Neural progenitor cell (in vitro differentiated cells): ENCODE results near the gene ZNF652. TPM values are rescaled to one million over a fixed set of nuclear protein-coding genes. Genes with fewer than 3 reads are reported as not detected.

Experiments used
- DNase-seq: peaks from one replicate; pipeline ENCODE4 v3.0.0-alpha.2; 2016; ENCODE audit warnings: low spot score
- H2AFZ ChIP-seq: fragments of 200-600 bp; sonication (generic); replicated peaks from 2 replicates; pipeline ENCODE4 v1.6.1; 2016; ENCODE audit warnings: antibody characterized with exemption
- H3F3A ChIP-seq: fragments of 200-600 bp; sonication (generic); 2 replicates; pipeline ENCODE4 v1.6.1; 2016; ENCODE audit warnings: antibody characterized with exemption, low read depth
- H3K27ac ChIP-seq: fragments of 200-600 bp; sonication (generic); 2 replicates; pipeline ENCODE4 v1.5.1; 2016; ENCODE audit warnings: mild to moderate bottlenecking
- H3K27me3 ChIP-seq: fragments of 200-600 bp; sonication (generic); 2 replicates; pipeline ENCODE4 v1.6.1; 2016; ENCODE audit warnings: mild to moderate bottlenecking, moderate library complexity
- H3K36me3 ChIP-seq: fragments of 200-600 bp; sonication (generic); 2 replicates; pipeline ENCODE4 v1.5.1; 2016
- H3K4me1 ChIP-seq: fragments of 200-600 bp; sonication (generic); 2 replicates; pipeline ENCODE4 v1.6.1; 2016; ENCODE audit warnings: mixed run types
- H3K4me2 ChIP-seq: fragments of 200-600 bp; sonication (generic); 2 replicates; pipeline ENCODE4 v1.6.1; 2016
- H3K4me3 ChIP-seq: fragments of 200-600 bp; sonication (generic); 2 replicates; pipeline ENCODE4 v1.5.1; 2016
- H3K79me2 ChIP-seq: fragments of 200-600 bp; sonication (generic); 2 replicates; pipeline ENCODE4 v1.6.1; 2016; ENCODE audit warnings: low read depth
- H3K9ac ChIP-seq: fragments of 200-600 bp; sonication (generic); 2 replicates; pipeline ENCODE4 v1.6.1; 2016
- H3K9me3 ChIP-seq: fragments of 200-600 bp; sonication (generic); 2 replicates; pipeline ENCODE4 v1.5.1; 2016; ENCODE audit warnings: low read depth
- H4K20me1 ChIP-seq: fragments of 200-600 bp; sonication (generic); 2 replicates; pipeline ENCODE4 v1.6.1; 2016; ENCODE audit warnings: low read depth
- H3K27ac Mint-ChIP-seq: 3 replicates; pipeline ENCODE4 v1.8.0; 2021; ENCODE audit warnings: mixed read lengths
- H3K27me3 Mint-ChIP-seq: 2 replicates; pipeline ENCODE4 v1.8.0; 2022; ENCODE audit warnings: low read depth, mild to moderate bottlenecking, inconsistent platforms, moderate library complexity, mixed read lengths; ENCODE audit not compliant: insufficient read depth
- H3K36me3 Mint-ChIP-seq: 3 replicates; pipeline ENCODE4 v1.8.0; 2021; ENCODE audit warnings: mixed read lengths
- H3K4me1 Mint-ChIP-seq: 3 replicates; pipeline ENCODE4 v1.8.0; 2021; ENCODE audit warnings: mixed read lengths
- H3K4me3 Mint-ChIP-seq: 3 replicates; pipeline ENCODE4 v1.8.0; 2021; ENCODE audit warnings: mild to moderate bottlenecking, moderate library complexity, mixed read lengths
- H3K9me3 Mint-ChIP-seq: 3 replicates; pipeline ENCODE4 v1.8.0; 2020; ENCODE audit warnings: mixed read lengths
- CTCF ChIP-seq: fragments of 200-600 bp; sonication (generic); IDR thresholded peaks from 2 replicates; pipeline ENCODE4 v1.5.1; 2017; ENCODE audit warnings: antibody characterized with exemption, mild to moderate bottlenecking
- EZH2 ChIP-seq: fragments of 200-600 bp; sonication (generic); IDR thresholded peaks from 2 replicates; pipeline ENCODE4 v1.6.1; 2017; ENCODE audit warnings: antibody characterized with exemption, mild to moderate bottlenecking, moderate library complexity
- EZH2phosphoT487 ChIP-seq: fragments of 200-600 bp; sonication (generic); IDR thresholded peaks from 2 replicates; pipeline ENCODE4 v1.6.1; 2017; ENCODE audit warnings: antibody characterized with exemption
- total RNA-seq: library from RNA; depleted of rRNA; stranded (reverse); fragments of >200 nt; gene quantifications from 2 replicates; pipeline ENCODE4 v1.2.3, GENCODE V29; 2015; ENCODE audit warnings: low replicate concordance

Gene ZNF652
- total RNA-seq, 1 donor from 2014 or later, result 55.7 TPM

- Histone ChIP-seq H3F3A (peaks cover 7% of the 10 kb centered on the region), H3K9me3 (no peaks in the 10 kb centered on the region), H3K4me2 (no peak overlapping the region), H3K36me3 (no peaks in the 10 kb centered on the region), H4K20me1 (peaks cover 30% of the 10 kb centered on the region), H2AFZ (no peak overlapping the region), H3K9ac (no peak overlapping the region), H3K79me2 (peaks cover 16% of the 10 kb centered on the region), H3K4me3 (no peak overlapping the region), H3K27ac (no peak overlapping the region), H3K27me3 (no peaks in the 10 kb centered on the region), H3K4me1 (no peaks in the 10 kb centered on the region)
- Mint-ChIP-seq H3K4me3 (no peak overlapping the region), H3K27me3 (no peaks in the 10 kb centered on the region), H3K27ac (no peak overlapping the region), H3K9me3 (no peaks in the 10 kb centered on the region), H3K4me1 (peaks cover 7% of the 10 kb centered on the region), H3K36me3 (no peaks in the 10 kb centered on the region)
- no peak for DNase-seq
- TF ChIP-seq EZH2phosphoT487, result no peak
- TF ChIP-seq CTCF, result no peak
- no peak for TF ChIP-seq EZH2
These were observed 45.0 kb downstream of the ZNF652 start for GRCh38 chr17:49316889-49317675.

- no peaks in the 10 kb centered on the region for H3K27me3 ChIP-seq
- no peak overlapping the region for H3K27ac Mint-ChIP-seq
These were observed 45.8 kb downstream of the ZNF652 start for GRCh38 chr17:49316258-49316570.

GRCh38 chr17:49315551-49316257 lies 46.3 kb downstream of the ZNF652 start:
- H3K79me2 ChIP-seq, result peaks cover 14% of the 10 kb centered on the region
- Mint-ChIP-seq H3K4me1 (peaks cover 7% of the 10 kb centered on the region), H3K27me3 (no peaks in the 10 kb centered on the region), H3K9me3 (no peaks in the 10 kb centered on the region), H3K4me3 (no peak overlapping the region), H3K27ac (no peak overlapping the region), H3K36me3 (peaks cover 2% of the 10 kb centered on the region)
- H3K9me3 ChIP-seq, result no peaks in the 10 kb centered on the region
- no peak overlapping the region for H3K4me2 ChIP-seq
- H3K36me3 ChIP-seq, result no peaks in the 10 kb centered on the region
- H3K27me3 ChIP-seq, result no peaks in the 10 kb centered on the region
- H3K4me1 ChIP-seq, result no peaks in the 10 kb centered on the region
- TF ChIP-seq EZH2phosphoT487 (no peak), CTCF (peak; percentile 70)
- H2AFZ ChIP-seq, result no peak overlapping the region
- no peak overlapping the region for H3K4me3 ChIP-seq
- peaks cover 20% of the 10 kb centered on the region for H4K20me1 ChIP-seq
- H3K9ac ChIP-seq, result no peak overlapping the region
- DNase-seq, result peak; percentile 69
- peaks cover 7% of the 10 kb centered on the region for H3F3A ChIP-seq
- no peak overlapping the region for H3K27ac ChIP-seq

More at GRCh38 chr17:49316258-49316570, 45.8 kb downstream of the ZNF652 start:
- H3F3A ChIP-seq, result peaks cover 7% of the 10 kb centered on the region
- H3K4me3 ChIP-seq, result no peak overlapping the region
- H4K20me1 ChIP-seq, result peaks cover 25% of the 10 kb centered on the region
- H3K27me3 Mint-ChIP-seq, result no peaks in the 10 kb centered on the region
- H3K4me1 Mint-ChIP-seq, result peaks cover 7% of the 10 kb centered on the region
- H2AFZ ChIP-seq, result no peak overlapping the region
- H3K9ac ChIP-seq, result no peak overlapping the region
- no peaks in the 10 kb centered on the region for H3K9me3 ChIP-seq
- H3K4me3 Mint-ChIP-seq, result no peak overlapping the region
- peaks cover 1% of the 10 kb centered on the region for H3K36me3 Mint-ChIP-seq
- no peaks in the 10 kb centered on the region for H3K9me3 Mint-ChIP-seq
- no peak overlapping the region for H3K4me2 ChIP-seq
- no peak overlapping the region for H3K27ac ChIP-seq
- TF ChIP-seq EZH2 (no peak), EZH2phosphoT487 (no peak), CTCF (no peak)
- no peak for DNase-seq
- peaks cover 16% of the 10 kb centered on the region for H3K79me2 ChIP-seq
- H3K4me1 ChIP-seq, result no peaks in the 10 kb centered on the region
- no peaks in the 10 kb centered on the region for H3K36me3 ChIP-seq
